GM21367 (cell line): ENCODE results near the gene PSKH1.
"Not testable (repeated sequence)": the region's sequence is repeated elsewhere in the genome, so short reads cannot be mapped to it uniquely, and the experiment has no call there.

Experiments
- ATAC-seq: cut with Tn5 transposase; IDR thresholded peaks from one replicate; pipeline ENCODE4 v1.9.1; 2021; ENCODE audit not compliant: unreplicated experiment

PSKH1 gene

GRCh38 chr16:67957622-67958021, 64.6 kb downstream of the PSKH1 start:
- no peak for ATAC-seq

GRCh38 chr16:67959536-67960329, 66.7 kb downstream of the PSKH1 start:
- no peak for ATAC-seq

- ATAC-seq, result no peak
These were observed 68.5 kb downstream of the PSKH1 start for GRCh38 chr16:67961551-67961957.

- no peak for ATAC-seq
These were observed 69.1 kb downstream of the PSKH1 start for GRCh38 chr16:67962135-67962534.

- no peak for ATAC-seq
These were observed 70.2 kb downstream of the PSKH1 start for GRCh38 chr16:67963292-67963661.

GRCh38 chr16:67963662-67964321, 70.7 kb downstream of the PSKH1 start:
- no peak for ATAC-seq

GRCh38 chr16:67964477-67965131, 71.5 kb downstream of the PSKH1 start:
- ATAC-seq, result no peak

GRCh38 chr16:67965668-67966548, 72.9 kb downstream of the PSKH1 start:
- ATAC-seq, result no peak

- ATAC-seq, result no peak
These were observed 73.6 kb downstream of the PSKH1 start for GRCh38 chr16:67966549-67967182.

GRCh38 chr16:67967183-67967957, 74.3 kb downstream of the PSKH1 start:
- ATAC-seq, result no peak

- ATAC-seq, result peak; percentile 15
These were observed 74.9 kb downstream of the PSKH1 start for GRCh38 chr16:67967958-67968399.

GRCh38 chr16:67968400-67969253, 75.6 kb downstream of the PSKH1 start, which contains the start of gene SLC12A4:
Gene SLC12A4, minus strand, starts transcription at chr16:67968637. Its CDS starts 84 bp downstream, at chr16:67968553.
- ATAC-seq, result peak; percentile 64

- no peak for ATAC-seq
These were observed 76.4 kb downstream of the PSKH1 start for GRCh38 chr16:67969254-67970039.

GRCh38 chr16:67971111-67971510, 78.1 kb downstream of the PSKH1 start:
- ATAC-seq, result no peak

GRCh38 chr16:67972285-67972684, 79.2 kb downstream of the PSKH1 start:
- ATAC-seq, result not testable (repeated sequence)

- no peak for ATAC-seq
These were observed 82.5 kb downstream of the PSKH1 start for GRCh38 chr16:67975321-67976105.

- ATAC-seq, result no peak
These were observed 83.2 kb downstream of the PSKH1 start for GRCh38 chr16:67976205-67976604.
